HepG2 (cell line): ENCODE measurements around the gene SPAG7. TPM values are rescaled to one million over a fixed set of nuclear protein-coding genes. Genes with fewer than 3 reads are reported as not detected.

Experiments used
- AGO1 ChIP-seq: fragments of 200-400 bp; formaldehyde crosslinking; IDR thresholded peaks from 2 replicates; pipeline ENCODE4 v1.6.1; 2017; ENCODE audit warnings: mild to moderate bottlenecking, low read depth, low read length, moderate library complexity; ENCODE audit not compliant: poor library complexity, severe bottlenecking
- ATF7 ChIP-seq, 2 experiments: fragments of 450-650 bp in 1 of 2; sonication (generic) in 1 of 2; formaldehyde crosslinking in 1 of 2; IDR thresholded peaks; 2 replicates each; pipeline versions ENCODE4 v1.4.0 to v1.6.1; 2016 to 2020; ENCODE audit warnings: antibody characterized with exemption in 1 of 2, mild to moderate bottlenecking in 1 of 2, missing genetic modification reagents in 1 of 2
- BHLHE40 ChIP-seq: IDR thresholded peaks from 2 replicates; pipeline ENCODE4 v1.6.1; 2011; ENCODE audit warnings: low read length, improper control_type of control experiment
- DR1 ChIP-seq: sonication (generic); formaldehyde crosslinking; IDR thresholded peaks from 2 replicates; pipeline ENCODE4 v1.8.0; 2021; ENCODE audit warnings: mild to moderate bottlenecking, missing genetic modification reagents, inconsistent platforms
- FOXO4 ChIP-seq: sonication (generic); formaldehyde crosslinking; conservative IDR thresholded peaks from 2 replicates; pipeline ENCODE4 v1.8.1; 2023; ENCODE audit warnings: missing genetic modification reagents
- GABPB1 ChIP-seq: IDR thresholded peaks from 2 replicates; pipeline ENCODE4 v1.6.1; 2016; ENCODE audit warnings: mild to moderate bottlenecking, missing genetic modification reagents, moderate library complexity, missing compliant biosample characterization
- HDAC6 ChIP-seq: fragments of 200-600 bp; sonication (generic); IDR thresholded peaks from 2 replicates; pipeline ENCODE4 v1.7.0; 2017; ENCODE audit warnings: mild to moderate bottlenecking, antibody characterized with exemption, low read length, low read depth
- HNRNPH1 ChIP-seq: fragments of 200-400 bp; formaldehyde crosslinking; optimal IDR thresholded peaks from 2 replicates; pipeline ENCODE3; 2017; ENCODE audit warnings: mild to moderate bottlenecking, low read depth, low read length
- PAF1 ChIP-seq: IDR thresholded peaks from 2 replicates; pipeline ENCODE4 v1.6.1; 2016; ENCODE audit warnings: missing genetic modification reagents, missing compliant biosample characterization
- PAWR ChIP-seq: sonication (generic); formaldehyde crosslinking; IDR thresholded peaks from 2 replicates; pipeline ENCODE4 v1.4.0; 2020; ENCODE audit warnings: missing genetic modification reagents, mild to moderate bottlenecking, borderline replicate concordance
- SIN3B ChIP-seq: fragments of 150-350 bp; IDR thresholded peaks from 2 replicates; pipeline ENCODE4 v1.6.1; 2014; ENCODE audit warnings: low read length
- SIX1 ChIP-seq: sonication (generic); formaldehyde crosslinking; IDR thresholded peaks from 2 replicates; pipeline ENCODE4 v1.4.0; 2020; ENCODE audit warnings: missing genetic modification reagents, borderline replicate concordance
- ZKSCAN5 ChIP-seq: sonication (generic); formaldehyde crosslinking; IDR thresholded peaks from 2 replicates; pipeline ENCODE4 v1.5.1; 2020; ENCODE audit warnings: mild to moderate bottlenecking, missing genetic modification reagents
- ZNF160 ChIP-seq: sonication (generic); formaldehyde crosslinking; IDR thresholded peaks from 2 replicates; pipeline ENCODE4 v1.8.0; 2022; ENCODE audit warnings: mild to moderate bottlenecking, inconsistent platforms, missing genetic modification reagents
- ZNF224 ChIP-seq: sonication (generic); formaldehyde crosslinking; IDR thresholded peaks from 2 replicates; pipeline ENCODE4 v1.5.0; 2020; ENCODE audit warnings: mild to moderate bottlenecking, missing genetic modification reagents
- ZNF570 ChIP-seq: sonication (generic); formaldehyde crosslinking; IDR thresholded peaks from 2 replicates; pipeline ENCODE4 v1.4.0; 2020; ENCODE audit warnings: mild to moderate bottlenecking, missing genetic modification reagents, borderline replicate concordance
- ZNF597 ChIP-seq: sonication (generic); formaldehyde crosslinking; IDR thresholded peaks from 2 replicates; pipeline ENCODE4 v1.5.0; 2020; ENCODE audit warnings: missing genetic modification reagents
- ZNF598 ChIP-seq: sonication (generic); formaldehyde crosslinking; IDR thresholded peaks from 2 replicates; pipeline ENCODE4 v1.5.1; 2020; ENCODE audit warnings: mild to moderate bottlenecking, missing genetic modification reagents, borderline replicate concordance
- polyA plus RNA-seq, 8 experiments: library from polyadenylated mRNA; depleted of rRNA in 3 of 8; stranded (reverse) in 7 of 8; unstranded in 1 of 8; fragments of >200 nt; fragmentation: Illumina TruSeq in 4 of 8; extraction: Trizol in 4 of 8; gene quantifications; 2 replicates each; pipeline versions ENCODE4 v1.2.1 to v1.2.3, GENCODE V29; 2011 to 2016; ENCODE audit warnings: low read depth in 4 of 8, missing spikeins in 1 of 8, mixed read lengths in 1 of 8; ENCODE audit not compliant: insufficient read depth in 1 of 8
- total RNA-seq, 5 experiments: library from RNA; depleted of rRNA; stranded (reverse); fragments of >200 nt; fragmentation: Illumina TruSeq; extraction: Trizol; gene quantifications; 2 replicates each; pipeline ENCODE4 v1.2.3, GENCODE V29; 2016; ENCODE audit warnings: low read depth in 1 of 5
- TF ChIP-seq, protein P1 (sequence below): sonication (generic); formaldehyde crosslinking; IDR thresholded peaks from 2 replicates; pipeline ENCODE4 v1.4.0; 2020; ENCODE audit warnings: missing genetic modification reagents, borderline replicate concordance
- TF ChIP-seq, protein P2 (sequence below): sonication (generic); formaldehyde crosslinking; IDR thresholded peaks from 2 replicates; pipeline ENCODE4 v1.5.0; 2020; ENCODE audit warnings: missing genetic modification reagents
- TF ChIP-seq, protein P3 (sequence below): IDR thresholded peaks from 2 replicates; pipeline ENCODE4 v1.6.1; 2016; ENCODE audit warnings: low read depth

SPAG7 gene
- total and polyA plus RNA-seq, 2 of the 13 experiments (the other 11 are each of a cell fraction or from before 2014, with no cell fraction given), result 51.0 to 59.0 TPM

DNA sequence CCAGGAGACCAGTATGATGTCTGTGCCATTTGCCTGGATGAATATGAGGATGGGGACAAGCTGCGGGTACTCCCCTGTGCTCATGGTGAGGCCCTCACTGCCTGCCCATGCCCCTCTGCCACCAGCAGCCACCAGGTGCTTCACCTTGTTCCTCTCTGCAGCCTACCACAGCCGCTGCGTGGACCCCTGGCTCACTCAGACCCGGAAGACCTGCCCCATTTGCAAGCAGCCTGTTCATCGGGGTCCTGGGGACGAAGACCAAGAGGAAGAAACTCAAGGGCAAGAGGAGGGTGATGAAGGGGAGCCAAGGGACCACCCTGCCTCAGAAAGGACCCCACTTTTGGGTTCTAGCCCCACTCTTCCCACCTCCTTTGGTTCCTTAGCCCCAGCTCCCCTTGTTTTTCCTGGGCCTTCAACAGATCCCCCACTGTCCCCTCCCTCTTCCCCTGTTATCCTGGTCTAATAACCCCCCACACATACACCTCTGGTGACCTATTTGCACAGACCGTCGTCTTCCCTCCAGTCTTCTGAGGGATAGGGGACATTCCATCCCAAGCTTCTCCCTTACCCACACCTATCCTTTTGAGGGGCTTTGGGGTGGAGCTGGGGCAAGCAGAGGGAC, 23.0 kb downstream of the SPAG7 start (continued):
- TF ChIP-seq, protein P1, sequence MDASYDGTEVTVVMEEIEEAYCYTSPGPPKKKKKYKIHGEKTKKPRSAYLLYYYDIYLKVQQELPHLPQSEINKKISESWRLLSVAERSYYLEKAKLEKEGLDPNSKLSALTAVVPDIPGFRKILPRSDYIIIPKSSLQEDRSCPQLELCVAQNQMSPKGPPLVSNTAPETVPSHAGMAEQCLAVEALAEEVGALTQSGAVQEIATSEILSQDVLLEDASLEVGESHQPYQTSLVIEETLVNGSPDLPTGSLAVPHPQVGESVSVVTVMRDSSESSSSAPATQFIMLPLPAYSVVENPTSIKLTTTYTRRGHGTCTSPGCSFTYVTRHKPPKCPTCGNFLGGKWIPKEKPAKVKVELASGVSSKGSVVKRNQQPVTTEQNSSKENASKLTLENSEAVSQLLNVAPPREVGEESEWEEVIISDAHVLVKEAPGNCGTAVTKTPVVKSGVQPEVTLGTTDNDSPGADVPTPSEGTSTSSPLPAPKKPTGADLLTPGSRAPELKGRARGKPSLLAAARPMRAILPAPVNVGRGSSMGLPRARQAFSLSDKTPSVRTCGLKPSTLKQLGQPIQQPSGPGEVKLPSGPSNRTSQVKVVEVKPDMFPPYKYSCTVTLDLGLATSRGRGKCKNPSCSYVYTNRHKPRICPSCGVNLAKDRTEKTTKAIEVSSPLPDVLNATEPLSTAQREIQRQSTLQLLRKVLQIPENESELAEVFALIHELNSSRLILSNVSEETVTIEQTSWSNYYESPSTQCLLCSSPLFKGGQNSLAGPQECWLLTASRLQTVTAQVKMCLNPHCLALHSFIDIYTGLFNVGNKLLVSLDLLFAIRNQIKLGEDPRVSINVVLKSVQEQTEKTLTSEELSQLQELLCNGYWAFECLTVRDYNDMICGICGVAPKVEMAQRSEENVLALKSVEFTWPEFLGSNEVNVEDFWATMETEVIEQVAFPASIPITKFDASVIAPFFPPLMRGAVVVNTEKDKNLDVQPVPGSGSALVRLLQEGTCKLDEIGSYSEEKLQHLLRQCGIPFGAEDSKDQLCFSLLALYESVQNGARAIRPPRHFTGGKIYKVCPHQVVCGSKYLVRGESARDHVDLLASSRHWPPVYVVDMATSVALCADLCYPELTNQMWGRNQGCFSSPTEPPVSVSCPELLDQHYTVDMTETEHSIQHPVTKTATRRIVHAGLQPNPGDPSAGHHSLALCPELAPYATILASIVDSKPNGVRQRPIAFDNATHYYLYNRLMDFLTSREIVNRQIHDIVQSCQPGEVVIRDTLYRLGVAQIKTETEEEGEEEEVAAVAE (CRISPR knock-in tag), result no peak
- TF ChIP-seq ATF7 (IDR thresholded peaks at IDR 0.05), result no peak
- TF ChIP-seq ATF7 (CRISPR knock-in tag; IDR thresholded peaks at IDR 0.05), result no peak
- no peak for TF ChIP-seq ZKSCAN5
- TF ChIP-seq HNRNPH1, result peak; percentile 75
- no peak for TF ChIP-seq ZNF597 (CRISPR knock-in tag)
- TF ChIP-seq ZNF160 (CRISPR knock-in tag), result no peak
- TF ChIP-seq FOXO4 (CRISPR knock-in tag), result no peak
- no peak for TF ChIP-seq BHLHE40
- no peak for TF ChIP-seq ZNF598 (CRISPR knock-in tag)
- no peak for TF ChIP-seq DR1 (CRISPR knock-in tag)
- TF ChIP-seq, protein P2, sequence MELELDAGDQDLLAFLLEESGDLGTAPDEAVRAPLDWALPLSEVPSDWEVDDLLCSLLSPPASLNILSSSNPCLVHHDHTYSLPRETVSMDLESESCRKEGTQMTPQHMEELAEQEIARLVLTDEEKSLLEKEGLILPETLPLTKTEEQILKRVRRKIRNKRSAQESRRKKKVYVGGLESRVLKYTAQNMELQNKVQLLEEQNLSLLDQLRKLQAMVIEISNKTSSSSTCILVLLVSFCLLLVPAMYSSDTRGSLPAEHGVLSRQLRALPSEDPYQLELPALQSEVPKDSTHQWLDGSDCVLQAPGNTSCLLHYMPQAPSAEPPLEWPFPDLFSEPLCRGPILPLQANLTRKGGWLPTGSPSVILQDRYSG (CRISPR knock-in tag), result no peak
- TF ChIP-seq SIN3B, result no peak
- no peak for TF ChIP-seq SIX1 (CRISPR knock-in tag)
- no peak for TF ChIP-seq HDAC6
- no peak for TF ChIP-seq PAWR (CRISPR knock-in tag)
- no peak for TF ChIP-seq ZNF224
- TF ChIP-seq ZNF570 (CRISPR knock-in tag), result no peak
- TF ChIP-seq PAF1 (CRISPR knock-in tag), result peak; percentile 70; the same call in 1 of the 2 replicates
- peak; percentile 70 for TF ChIP-seq AGO1
- TF ChIP-seq, protein P3, sequence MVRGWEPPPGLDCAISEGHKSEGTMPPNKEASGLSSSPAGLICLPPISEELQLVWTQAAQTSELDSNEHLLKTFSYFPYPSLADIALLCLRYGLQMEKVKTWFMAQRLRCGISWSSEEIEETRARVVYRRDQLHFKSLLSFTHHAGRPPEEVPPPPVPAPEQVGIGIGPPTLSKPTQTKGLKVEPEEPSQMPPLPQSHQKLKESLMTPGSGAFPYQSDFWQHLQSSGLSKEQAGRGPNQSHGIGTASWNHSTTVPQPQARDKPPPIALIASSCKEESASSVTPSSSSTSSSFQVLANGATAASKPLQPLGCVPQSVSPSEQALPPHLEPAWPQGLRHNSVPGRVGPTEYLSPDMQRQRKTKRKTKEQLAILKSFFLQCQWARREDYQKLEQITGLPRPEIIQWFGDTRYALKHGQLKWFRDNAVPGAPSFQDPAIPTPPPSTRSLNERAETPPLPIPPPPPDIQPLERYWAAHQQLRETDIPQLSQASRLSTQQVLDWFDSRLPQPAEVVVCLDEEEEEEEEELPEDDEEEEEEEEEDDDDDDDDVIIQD (CRISPR knock-in tag), result no peak
- 0 out of 2 replicates have a peak, but pooled peaks have one; percentile 6 for TF ChIP-seq GABPB1 (CRISPR knock-in tag)
